ENCODE results near the gene GYG2.

DNA sequence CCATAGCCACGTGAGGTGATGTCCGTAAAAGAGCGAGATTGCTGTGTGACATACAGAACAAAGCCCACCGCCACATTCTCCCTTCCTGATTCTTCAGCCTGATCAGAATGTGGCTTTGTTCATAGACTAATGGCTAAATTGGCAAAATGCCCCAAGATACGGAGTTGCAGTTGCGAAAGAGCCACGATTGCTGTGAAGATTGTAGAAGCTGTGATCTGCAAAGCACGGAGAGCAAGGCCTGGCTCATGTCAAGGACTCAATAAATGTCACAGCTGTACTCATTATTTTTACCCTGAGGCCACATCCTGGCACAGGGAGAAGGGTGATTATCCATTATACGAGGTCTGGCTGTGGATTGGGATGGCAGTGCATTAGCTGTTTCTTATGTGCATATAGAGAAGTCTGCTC, 66.2 kb downstream of the GYG2 start:
- TF ChIP-seq EP300 (IDR thresholded peaks at IDR 0.05) (no peak), POLR2A (IDR thresholded peaks at IDR 0.05; ENCODE audit: low read depth) (no peak)

All from esophagus muscularis mucosa (tissue), 2 donors.